Measurements from ENCODE around the gene EPHB2. TPM values are rescaled to one million over a fixed set of nuclear protein-coding genes. Genes with fewer than 3 reads are reported as not detected.

EPHB2 gene
- total and polyA plus RNA-seq, 9 donors: 2.5 to 55.1 (median 15.1) TPM

GRCh38 chr1:22850281-22850680, 139.6 kb downstream of the EPHB2 start:
- H3K27me3 ChIP-seq: no peaks in the 10 kb centered on the region
- no peak overlapping the region for H3K4me3 ChIP-seq
- TF ChIP-seq CTCF (IDR thresholded peaks at IDR 0.05): no peak
- TF ChIP-seq EP300 (IDR thresholded peaks at IDR 0.05): no peak
- TF ChIP-seq POLR2A (IDR thresholded peaks at IDR 0.05): no peak
- H3K27ac ChIP-seq: no peak overlapping the region
- H3K4me1 ChIP-seq (ENCODE audit: insufficient read depth): peaks cover 2% of the 10 kb centered on the region
- intact Hi-C loops (cut with DNase I): no loop called here
- WGBS, 3 donors: 62 to 73% (median 67%) methylated on average over 11 of the region's 11 CpGs
- H3K9me3 ChIP-seq: no peaks in the 10 kb centered on the region
- DNase-seq: no peak
- H3K36me3 ChIP-seq: no peaks in the 10 kb centered on the region

- Histone ChIP-seq H3K4me3 (no peak overlapping the region), H3K9me3 (no peaks in the 10 kb centered on the region), H3K4me1 (ENCODE audit: insufficient read depth) (peaks cover 2% of the 10 kb centered on the region), H3K27me3 (no peaks in the 10 kb centered on the region), H3K36me3 (no peaks in the 10 kb centered on the region), H3K27ac (no peak overlapping the region)
- DNase-seq: peak; percentile 37 to 73 (median 59)
- TF ChIP-seq POLR2A (IDR thresholded peaks at IDR 0.05) (no peak), CTCF (IDR thresholded peaks at IDR 0.05) (no peak), EP300 (IDR thresholded peaks at IDR 0.05) (no peak)
- 45 to 57% (median 45%) methylated on average over 6 of the region's 6 CpGs for WGBS, 3 donors
- intact Hi-C loops (cut with DNase I): no loop called here
Measured at GRCh38 chr1:22850681-22851080, 140.0 kb downstream of the EPHB2 start.

GRCh38 chr1:22851517-22851916, 140.9 kb downstream of the EPHB2 start:
- Histone ChIP-seq H3K4me3 (no peak overlapping the region), H3K27me3 (no peaks in the 10 kb centered on the region), H3K27ac (no peak overlapping the region), H3K9me3 (no peaks in the 10 kb centered on the region), H3K36me3 (no peaks in the 10 kb centered on the region), H3K4me1 (ENCODE audit: insufficient read depth) (peaks cover 2% of the 10 kb centered on the region)
- DNase-seq: no peak
- TF ChIP-seq EP300 (IDR thresholded peaks at IDR 0.05): no peak
- no peak for TF ChIP-seq POLR2A (IDR thresholded peaks at IDR 0.05)
- no peak for TF ChIP-seq CTCF (IDR thresholded peaks at IDR 0.05)
- intact Hi-C loops (cut with DNase I): no loop called here
- WGBS, 3 donors: 54 to 69% (median 62%) methylated on average over 4 of the region's 4 CpGs

GRCh38 chr1:22852144-22852655, 141.6 kb downstream of the EPHB2 start:
- intact Hi-C loops (cut with DNase I): no loop called here
- TF ChIP-seq CTCF (IDR thresholded peaks at IDR 0.05) (no peak), EP300 (IDR thresholded peaks at IDR 0.05) (no peak), POLR2A (IDR thresholded peaks at IDR 0.05) (no peak)
- H3K9me3 ChIP-seq: no peaks in the 10 kb centered on the region
- H3K27me3 ChIP-seq: no peaks in the 10 kb centered on the region
- no peak overlapping the region for H3K27ac ChIP-seq
- H3K36me3 ChIP-seq: no peaks in the 10 kb centered on the region
- H3K4me3 ChIP-seq: no peak overlapping the region
- no peak for DNase-seq
- H3K4me1 ChIP-seq (ENCODE audit: insufficient read depth): peaks cover 2% of the 10 kb centered on the region
- 92 to 95% (median 94%) methylated on average over 6 of the region's 6 CpGs for WGBS, 3 donors
